GM21515 (cell line): Measurements from ENCODE around the gene ADCY10.
"Not testable (repeated sequence)": the region's sequence is repeated elsewhere in the genome, so short reads cannot be mapped to it uniquely, and the experiment has no call there.

Source experiments
- ATAC-seq: cut with Tn5 transposase; IDR thresholded peaks from one replicate; pipeline ENCODE4 v1.9.1; 2021; ENCODE audit not compliant: unreplicated experiment

The ADCY10 gene

DNA sequence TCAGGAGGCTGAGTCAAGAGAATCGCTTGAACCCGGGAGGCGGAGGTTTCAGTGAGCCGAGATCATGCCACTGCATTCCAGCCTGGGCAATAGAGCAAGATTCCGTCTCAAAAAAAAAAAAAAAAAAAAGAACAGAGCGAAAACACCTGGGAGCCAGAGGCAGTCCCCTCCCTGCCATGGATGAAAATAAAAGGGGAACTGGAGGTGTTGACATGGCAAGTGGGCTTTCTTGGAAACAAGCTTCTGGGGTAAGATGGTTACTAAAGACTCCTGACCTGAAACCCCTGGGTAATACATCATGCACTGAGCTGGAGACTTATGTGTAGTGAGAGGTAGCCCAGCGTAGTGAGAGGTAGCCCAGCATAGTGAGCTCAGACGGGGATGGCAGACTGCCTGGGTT lies 31.6 kb downstream of the ADCY10 start:
- no peak for ATAC-seq

- ATAC-seq, result no peak
These were observed 32.1 kb downstream of the ADCY10 start for GRCh38 chr1:167881786-167882185.

- ATAC-seq, result no peak
These were observed 32.9 kb downstream of the ADCY10 start for GRCh38 chr1:167881069-167881468.

GRCh38 chr1:167880580-167881021 lies 33.3 kb downstream of the ADCY10 start:
- no peak for ATAC-seq

DNA sequence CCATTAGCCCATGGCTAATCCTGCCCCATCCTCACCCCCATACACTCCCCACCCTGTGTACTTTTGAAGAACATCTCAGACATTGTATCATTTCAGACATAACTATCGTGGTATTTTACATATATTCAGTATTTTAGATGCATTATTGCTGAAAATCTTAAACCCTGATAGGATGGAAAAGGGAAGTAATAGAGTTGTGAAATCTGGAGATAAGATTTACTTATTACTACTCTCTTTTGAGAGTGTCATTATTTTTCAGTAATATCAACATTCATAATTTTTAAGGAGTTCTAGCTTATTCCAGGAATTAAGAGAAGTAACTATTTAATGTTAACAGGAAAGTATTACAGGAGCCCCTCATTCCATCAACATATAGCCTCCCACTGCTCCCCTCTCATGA lies 34.4 kb downstream of the ADCY10 start:
- ATAC-seq, result no peak

GRCh38 chr1:167878372-167879160 lies 35.4 kb downstream of the ADCY10 start:
- ATAC-seq, result no peak

DNA sequence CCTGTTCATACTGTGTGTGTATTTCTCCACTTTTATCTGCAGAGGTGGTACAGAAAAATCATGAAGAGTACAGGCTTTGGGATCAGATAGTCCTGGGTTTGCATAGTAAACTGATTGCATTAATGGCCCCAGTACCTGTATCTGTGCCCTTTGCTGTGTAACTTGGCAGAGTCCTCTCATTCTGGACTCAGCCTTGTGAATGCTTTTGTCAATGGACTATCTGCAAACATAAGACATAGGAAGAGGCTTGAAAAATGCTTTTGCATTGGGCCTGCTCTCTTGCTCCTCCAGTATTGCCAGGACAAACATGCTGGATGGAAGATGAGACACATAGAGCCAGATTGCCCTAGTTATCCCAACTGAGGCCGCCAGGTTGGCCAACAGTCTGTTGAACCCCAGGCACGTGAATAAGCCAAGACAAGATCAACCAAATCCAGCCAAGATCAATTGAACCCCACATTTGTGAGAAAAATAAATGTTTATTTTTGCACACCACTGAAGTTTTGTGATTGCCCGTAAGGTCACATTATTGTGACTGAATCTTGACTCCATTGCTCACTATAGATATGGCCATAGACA lies 37.2 kb downstream of the ADCY10 start:
- no peak for ATAC-seq

DNA sequence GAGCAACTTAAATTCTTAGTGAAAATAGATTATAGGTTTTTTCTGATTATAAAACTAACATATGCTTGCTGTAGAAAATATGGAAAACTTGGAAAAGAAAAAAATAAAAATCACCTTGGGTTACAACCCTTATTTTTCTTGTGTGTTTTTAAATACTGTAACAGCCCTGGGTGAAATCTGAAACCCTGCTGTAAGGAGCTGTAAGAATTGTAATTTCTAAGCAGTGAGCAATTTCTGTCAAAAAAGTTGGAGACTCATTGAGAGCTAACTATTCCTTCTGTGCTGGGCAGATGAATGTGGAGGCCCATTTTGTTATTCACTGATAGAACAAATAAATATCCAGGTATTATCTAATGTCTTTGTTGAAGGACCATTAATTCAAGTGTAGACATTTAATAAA lies 42.6 kb downstream of the ADCY10 start:
- no peak for ATAC-seq

- ATAC-seq, result not testable (repeated sequence)
These were observed 44.6 kb downstream of the ADCY10 start for GRCh38 chr1:167869157-167870001.

GRCh38 chr1:167866739-167867414 lies 47.1 kb downstream of the ADCY10 start:
- ATAC-seq, result not testable (repeated sequence)

DNA sequence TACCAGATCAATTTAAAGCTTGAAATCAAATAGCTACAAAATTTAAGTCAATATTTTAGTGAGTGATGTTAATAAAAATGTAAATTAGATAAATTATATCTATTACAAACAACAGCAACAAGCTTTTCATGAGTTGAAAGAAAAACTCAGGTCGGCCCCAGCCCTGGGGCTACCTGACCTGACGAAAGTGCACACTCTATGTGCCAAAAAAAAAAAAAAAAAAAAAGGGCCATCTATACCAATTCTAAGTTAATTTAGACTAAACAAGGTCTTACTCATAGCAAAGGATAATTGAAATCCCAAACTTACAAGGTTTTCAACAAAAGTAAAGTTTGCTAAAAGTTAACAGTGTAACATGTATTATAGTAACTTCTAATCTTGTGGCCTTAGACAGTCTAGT lies 47.6 kb downstream of the ADCY10 start:
- not testable (repeated sequence) for ATAC-seq

DNA sequence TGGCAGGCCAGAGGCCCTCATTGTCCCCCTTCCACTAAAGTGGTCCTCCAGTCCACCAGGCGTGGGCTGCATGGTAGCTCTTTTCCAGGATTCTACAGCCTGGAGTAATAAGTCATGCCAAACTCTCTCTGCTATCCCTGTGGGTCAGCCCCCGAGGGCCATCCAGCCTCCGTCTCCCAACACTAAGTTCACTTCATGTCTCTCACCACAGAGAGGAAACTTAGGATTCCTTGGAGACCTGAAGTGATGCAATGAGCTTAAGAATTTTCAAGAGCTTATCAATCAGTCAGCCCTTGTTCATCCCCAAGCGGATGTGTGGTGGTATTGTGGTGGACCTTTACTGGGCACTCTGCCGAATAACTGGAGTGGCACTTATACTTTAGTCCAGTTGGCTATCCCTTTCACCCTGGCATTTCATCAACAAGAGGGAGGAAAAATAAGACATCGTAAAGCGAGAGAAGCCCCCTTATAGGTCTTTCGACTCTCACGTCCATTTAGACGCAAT lies 48.1 kb downstream of the ADCY10 start:
- not testable (repeated sequence) for ATAC-seq

DNA sequence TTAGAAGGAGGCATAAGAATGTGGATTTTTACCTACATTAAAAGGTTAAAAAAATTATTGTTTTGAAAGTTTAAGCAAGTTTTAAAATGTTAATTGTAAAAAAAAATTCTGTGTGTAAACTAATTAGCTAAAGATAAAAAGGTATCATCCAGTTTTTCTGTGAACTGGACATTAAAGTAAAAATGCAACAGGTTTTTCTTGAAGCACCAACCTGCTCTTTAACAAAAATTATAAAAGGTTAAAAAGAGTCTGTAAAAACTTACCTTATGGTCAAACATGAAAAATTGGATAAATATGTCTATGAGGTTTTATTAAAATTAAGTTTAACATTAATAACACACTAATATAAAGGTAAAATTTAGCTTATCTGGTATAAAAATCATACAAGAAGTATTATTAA lies 48.7 kb downstream of the ADCY10 start:
- ATAC-seq, result not testable (repeated sequence)

GRCh38 chr1:167864392-167865032 lies 49.4 kb downstream of the ADCY10 start:
- no peak for ATAC-seq

DNA sequence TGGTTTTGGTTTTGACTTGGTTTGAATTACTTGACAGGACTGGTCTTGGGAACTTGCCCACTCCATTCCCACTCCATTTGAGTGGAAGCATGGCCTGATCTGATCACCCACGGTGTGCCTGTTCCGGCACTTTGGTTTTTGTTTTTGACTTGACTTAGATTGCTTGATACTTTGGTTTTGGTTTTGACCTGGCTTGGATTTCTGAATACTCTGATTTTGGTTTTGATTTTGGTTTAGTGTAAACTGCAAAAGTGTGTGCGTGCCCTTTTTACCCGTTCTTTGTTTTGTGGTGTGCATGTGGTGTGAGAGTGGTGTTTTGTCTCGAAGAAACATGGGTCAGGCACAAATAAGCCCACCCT lies 50.0 kb downstream of the ADCY10 start:
- ATAC-seq, result no peak

DNA sequence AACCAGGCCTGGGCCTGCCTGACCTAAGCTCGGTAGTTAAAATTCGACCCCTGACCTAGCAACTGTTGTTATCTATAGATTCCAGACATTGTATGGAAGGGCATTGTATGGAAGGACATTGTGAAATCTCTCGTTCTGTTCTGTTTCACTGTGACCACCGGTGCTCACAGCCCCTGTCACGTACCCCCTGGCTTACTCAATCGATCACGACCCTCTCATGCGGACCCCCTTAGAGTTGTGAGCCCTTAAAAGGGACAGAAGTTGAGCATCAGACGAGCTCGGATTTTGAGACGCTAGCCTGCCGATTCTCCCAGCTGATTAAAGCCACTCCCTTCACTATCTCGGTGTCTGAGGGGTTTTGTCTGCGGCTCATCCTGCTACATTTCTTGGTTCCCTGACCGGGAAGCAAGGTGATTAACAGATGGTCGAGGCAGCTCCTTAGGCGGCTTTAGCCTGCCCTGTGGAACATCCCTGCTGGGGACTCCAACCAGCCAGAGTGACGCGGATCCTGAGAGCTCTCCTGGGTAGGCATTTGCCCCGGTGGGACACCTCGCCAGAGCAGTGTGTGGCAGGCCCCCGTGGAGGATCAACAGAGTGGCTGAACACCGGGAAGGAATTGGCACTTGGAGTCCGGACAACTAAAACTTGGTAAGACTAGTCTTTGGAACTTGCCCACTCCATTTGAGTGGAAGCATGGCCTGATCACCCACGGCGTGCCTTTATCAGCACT lies 50.6 kb downstream of the ADCY10 start:
- not testable (repeated sequence) for ATAC-seq

GRCh38 chr1:167862432-167863076 lies 51.4 kb downstream of the ADCY10 start:
- no peak for ATAC-seq

DNA sequence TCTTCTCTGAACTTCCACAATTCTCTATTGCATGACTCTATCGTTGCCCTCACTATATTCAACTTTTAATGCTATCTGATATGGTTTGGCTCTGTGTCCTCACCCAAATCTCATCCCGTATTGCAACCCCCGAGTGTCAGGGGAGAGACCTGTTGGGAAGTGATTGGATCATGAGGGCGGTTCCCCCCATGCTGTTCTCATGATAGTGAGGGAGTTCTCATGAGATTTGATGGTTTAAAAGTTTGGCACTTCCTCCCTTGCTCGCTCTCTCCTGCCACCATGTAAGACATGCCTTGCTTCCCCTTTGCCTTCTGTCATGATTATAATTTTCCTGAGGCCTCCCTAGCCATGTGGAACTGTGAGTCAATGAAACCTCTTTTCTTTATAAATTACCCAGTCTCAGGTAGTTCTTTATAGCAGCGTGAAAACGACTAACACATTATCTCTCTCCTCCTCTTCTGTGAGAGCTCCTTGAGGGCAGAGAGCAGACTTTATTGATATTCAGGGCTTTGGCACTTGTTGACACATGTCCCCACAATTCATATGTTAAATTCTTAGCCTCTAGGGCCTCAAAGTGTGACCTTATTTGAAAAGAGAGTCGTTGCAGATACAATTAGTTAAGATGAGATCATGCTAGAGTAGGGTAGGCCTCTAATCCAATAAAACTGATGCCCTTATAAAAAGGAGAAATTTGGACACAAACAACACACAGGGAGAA lies 52.1 kb downstream of the ADCY10 start:
- ATAC-seq, result no peak
